GM21390 (cell line): ENCODE measurements around the gene ZNF319.
"Not testable (repeated sequence)": the region's sequence is repeated elsewhere in the genome, so short reads cannot be mapped to it uniquely, and the experiment has no call there.

Source experiments
- ATAC-seq: cut with Tn5 transposase; IDR thresholded peaks from one replicate; pipeline ENCODE4 v1.9.1; 2021; ENCODE audit not compliant: unreplicated experiment

The ZNF319 gene

GRCh38 chr16:58022601-58023371 lies 22.3 kb upstream of the ZNF319 start:
- no peak for ATAC-seq

- ATAC-seq = no peak
Measured at GRCh38 chr16:58021661-58022551, 21.4 kb upstream of the ZNF319 start.

GRCh38 chr16:58020628-58021521 lies 20.4 kb upstream of the ZNF319 start:
- ATAC-seq = no peak

DNA sequence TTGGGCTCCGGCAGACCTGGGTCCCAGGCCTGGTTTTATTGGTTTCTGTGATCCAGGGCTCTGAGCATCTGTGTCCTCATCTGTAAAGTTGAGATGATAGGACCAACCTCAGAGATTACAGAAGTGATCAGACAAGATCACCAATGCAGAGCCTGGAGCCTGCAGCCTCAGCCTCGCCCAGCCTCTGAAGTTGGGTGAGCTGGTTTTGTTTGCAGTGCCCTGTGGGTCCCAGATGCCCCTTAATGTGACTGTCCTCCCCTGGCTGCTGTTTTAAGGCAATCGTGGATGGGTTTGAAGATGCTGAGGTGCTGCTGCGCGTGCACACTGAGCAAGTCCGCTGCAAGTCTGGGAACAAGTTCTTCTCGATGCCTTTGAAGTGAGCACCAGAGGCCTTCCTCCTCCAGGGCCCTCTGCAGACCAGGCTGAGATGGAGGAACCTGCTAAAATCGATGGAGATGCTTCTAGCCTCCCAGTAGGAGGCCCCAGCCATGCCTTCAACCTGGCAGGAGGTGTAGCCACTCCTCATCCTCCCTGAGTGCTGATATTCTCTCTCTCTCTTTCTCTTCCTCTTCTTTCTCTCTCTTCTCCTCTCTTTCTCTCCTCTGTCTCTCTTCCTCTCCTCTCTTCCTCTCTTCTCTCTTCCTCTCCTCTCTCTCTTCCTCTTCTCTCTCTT lies 19.5 kb upstream of the ZNF319 start:
- no peak for ATAC-seq

DNA sequence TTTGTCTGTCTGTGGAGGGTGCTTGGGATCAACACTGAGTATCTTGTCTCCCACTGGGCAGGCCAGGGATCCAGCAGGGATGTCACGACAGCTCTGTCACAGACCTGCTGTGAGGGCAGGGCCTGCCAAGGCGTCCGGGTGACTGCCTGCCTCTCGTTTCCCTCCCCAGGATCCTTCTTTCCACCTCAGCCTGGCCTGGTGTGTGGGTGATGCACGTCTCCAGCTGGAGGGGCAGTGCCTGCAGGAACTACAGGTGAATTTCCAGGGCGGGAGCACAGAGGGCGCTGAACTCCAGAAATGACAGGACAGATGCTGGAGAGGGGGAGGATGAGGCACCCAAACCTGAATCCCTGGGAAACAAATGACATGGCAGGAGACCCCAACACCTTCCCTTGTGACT lies 18.3 kb upstream of the ZNF319 start:
- no peak for ATAC-seq

GRCh38 chr16:58016840-58017446 lies 16.5 kb upstream of the ZNF319 start:
- ATAC-seq = no peak

GRCh38 chr16:58013201-58013956 lies 12.9 kb upstream of the ZNF319 start:
- no peak for ATAC-seq

- no peak for ATAC-seq
Measured at GRCh38 chr16:58012481-58012880, 12.0 kb upstream of the ZNF319 start.

DNA sequence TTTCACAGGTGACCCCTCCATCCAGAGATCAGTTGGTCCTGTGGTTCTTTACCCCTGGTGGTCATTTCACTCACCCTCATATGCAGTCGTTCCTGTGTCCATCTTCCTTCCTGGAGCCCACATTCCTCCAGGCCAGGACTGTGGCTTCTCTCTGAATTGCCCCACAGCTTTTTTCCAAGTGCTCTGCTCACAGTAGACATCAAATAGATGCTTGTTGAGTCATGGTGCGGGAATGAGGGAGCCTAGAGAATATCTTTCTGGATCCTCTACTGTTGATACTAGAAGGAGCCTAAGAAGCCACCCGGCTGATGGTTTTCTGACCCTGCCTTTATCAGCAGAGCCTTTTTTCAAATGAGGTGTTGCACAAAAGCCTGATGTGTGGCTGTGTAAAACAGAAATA lies 11.2 kb upstream of the ZNF319 start:
- ATAC-seq = no peak

DNA sequence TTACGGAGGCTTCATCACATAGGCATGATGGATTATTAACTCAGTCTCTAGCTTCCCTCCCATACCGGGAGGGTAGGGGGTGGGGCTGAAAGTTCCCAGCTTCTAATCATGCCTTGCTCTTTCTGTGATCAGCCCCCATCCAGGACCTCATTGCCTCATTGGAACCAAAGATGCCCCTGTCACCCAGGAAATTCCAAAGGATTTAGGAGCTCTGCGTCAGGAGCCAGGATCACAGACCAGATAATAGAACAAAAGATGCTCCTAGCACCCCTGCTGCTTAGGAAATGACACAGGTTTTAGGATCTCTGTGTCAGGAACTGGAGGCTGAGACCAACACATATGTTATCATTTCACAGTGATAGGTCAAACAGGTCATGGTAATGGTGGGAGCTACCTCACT lies 10.4 kb upstream of the ZNF319 start:
- no peak for ATAC-seq

- ATAC-seq = no peak
Measured at GRCh38 chr16:58009856-58010416, 9.5 kb upstream of the ZNF319 start.

GRCh38 chr16:58004736-58005135 lies 4.3 kb upstream of the ZNF319 start:
- ATAC-seq = not testable (repeated sequence)

GRCh38 chr16:58002936-58003335 lies 2.5 kb upstream of the ZNF319 start:
- no peak for ATAC-seq

- no peak for ATAC-seq
Measured at GRCh38 chr16:58002416-58002800, 1.9 kb upstream of the ZNF319 start.

DNA sequence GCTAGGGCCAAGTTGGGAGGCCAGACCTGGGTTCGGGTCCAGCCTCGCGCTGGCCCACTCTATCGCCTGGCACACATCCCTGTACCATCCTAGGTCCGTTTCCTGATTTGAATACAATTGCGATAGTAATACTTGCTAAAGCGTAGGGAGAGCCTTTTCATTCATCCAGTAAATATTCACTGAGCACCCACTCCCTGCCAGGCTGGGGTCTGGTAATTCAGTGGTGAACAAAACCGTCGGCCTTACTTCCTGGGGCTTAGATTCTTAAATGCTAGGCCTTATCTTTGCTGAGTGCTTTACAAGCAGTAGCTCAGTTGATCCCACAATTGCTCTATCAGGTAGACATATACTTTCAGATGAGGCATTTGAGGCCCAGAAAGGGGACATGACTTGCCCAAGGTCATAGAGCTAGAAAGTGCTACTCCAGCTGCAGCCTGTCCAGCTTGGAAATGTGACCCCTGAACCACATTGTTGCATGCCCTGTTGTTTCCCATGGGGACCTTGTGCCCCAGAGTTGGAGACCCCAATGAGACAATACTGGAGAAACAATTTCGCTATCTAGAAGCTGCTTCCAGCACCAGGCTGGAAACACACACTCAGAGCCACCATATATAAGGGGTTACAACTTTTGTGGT lies 1.4 kb upstream of the ZNF319 start:
- no peak for ATAC-seq

- peak; percentile 76 for ATAC-seq
Measured at GRCh38 chr16:58000706-58001676, 519 bp upstream of the ZNF319 start, which contains the start of gene USB1. USB1 (plus strand) TSS chr16:58001407; CDS start chr16:58001484, 77 bp downstream.

- no peak for ATAC-seq
Measured at GRCh38 chr16:57999366-57999970, 1.0 kb downstream of the ZNF319 start.
